Left hindlimb (tissue), 1 donor: ENCODE results near the gene COCH.
"Not testable (repeated sequence)": the region's sequence is repeated elsewhere in the genome, so short reads cannot be mapped to it uniquely, and the experiment has no call there.

Source experiments
- DNase-seq: peaks from one replicate; pipeline ENCODE4 v3.0.0-alpha.2; 2018

The COCH gene

DNA sequence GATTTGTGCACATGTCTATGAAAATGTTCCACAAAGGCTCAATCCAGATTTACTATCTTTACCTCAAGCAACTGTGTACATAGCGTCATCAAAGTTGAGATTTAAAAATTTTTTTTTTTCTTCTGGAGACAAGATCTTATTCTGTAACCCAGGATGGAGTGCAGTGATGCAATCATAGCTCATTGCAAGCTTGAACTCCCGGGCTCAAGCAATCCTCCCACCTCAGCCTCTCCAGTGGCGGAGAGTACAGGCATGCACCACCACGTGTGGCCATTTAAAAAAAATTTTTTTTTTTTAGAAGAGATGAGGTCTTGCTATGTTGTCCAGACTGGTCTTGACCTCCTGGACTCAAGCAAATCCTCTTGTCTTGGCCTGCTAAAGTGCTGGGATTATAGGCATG is 2.3 kb downstream of the COCH start:
- no peak for DNase-seq

DNA sequence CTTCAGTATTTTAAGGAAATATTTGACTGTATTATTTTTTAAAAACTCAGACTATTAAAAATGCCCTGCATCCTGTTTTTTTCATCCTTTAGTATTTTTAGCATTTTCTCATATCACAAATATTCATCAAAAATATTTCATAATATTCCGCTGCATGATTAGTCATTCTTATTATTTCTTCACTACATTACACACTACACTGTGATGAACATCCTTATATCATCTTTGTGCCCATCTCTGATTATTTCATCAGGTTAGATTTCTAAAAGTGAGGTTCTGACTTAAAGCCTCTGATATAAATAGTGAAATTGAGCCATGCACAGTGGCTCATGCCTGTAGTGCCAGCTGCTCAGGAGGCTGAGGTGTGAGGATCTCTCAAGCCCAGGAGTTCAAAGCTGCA is 8.1 kb downstream of the COCH start:
- no peak for DNase-seq

DNA sequence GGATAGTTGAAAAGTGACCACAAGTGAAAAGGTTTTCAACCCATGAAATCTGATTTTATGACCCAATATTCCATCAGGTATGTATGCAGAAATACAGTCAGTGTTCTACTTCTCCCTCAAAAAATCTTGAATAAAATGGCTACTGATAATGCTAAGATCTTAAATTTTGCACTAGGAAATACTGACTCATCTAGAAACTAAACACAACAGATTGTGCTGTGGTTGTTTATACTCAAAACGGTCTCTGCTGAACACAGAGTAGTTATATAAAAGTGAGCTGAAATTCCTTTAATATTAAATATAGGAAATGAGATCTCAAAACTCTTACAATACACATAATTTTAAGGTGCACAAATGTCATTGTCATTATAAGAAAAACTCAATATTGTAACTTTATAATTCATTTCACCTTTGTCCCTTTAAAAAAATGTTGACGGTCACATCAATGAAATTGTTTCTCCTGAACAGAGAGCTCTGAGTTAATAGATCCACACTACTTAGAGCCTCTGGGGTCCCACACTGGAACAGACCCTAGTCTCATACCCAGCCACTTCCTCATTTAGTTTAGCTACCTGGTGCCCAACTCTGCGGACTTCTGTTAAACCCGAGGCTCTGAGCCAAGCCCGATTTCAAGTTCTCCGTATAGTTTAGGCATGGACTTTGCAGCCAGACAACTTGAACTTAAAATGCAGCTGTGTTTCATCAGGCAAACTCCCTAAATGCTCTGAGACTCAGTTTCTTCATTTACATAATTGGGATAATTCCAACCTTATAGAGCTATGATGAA is 9.3 kb downstream of the COCH start:
- DNase-seq: no peak

DNA sequence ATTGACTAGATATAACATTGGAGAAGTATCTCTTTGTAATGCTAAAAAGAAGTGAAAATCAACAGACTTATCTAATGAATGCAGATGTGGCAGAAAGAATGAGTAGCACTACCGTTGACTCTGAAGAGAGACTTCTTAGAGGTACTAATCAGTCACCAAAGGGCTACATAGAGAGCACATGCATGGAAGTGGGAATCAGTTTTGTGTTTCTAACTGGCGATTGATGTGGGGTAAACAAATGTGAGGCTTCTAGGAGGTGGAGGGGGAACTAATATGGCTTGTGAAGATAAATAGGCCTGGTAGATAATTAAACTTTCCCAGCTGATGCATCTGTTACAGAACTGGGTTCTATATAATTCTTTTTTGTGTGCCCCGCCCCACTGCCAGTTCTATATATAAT is 10.5 kb downstream of the COCH start:
- DNase-seq: no peak

DNA sequence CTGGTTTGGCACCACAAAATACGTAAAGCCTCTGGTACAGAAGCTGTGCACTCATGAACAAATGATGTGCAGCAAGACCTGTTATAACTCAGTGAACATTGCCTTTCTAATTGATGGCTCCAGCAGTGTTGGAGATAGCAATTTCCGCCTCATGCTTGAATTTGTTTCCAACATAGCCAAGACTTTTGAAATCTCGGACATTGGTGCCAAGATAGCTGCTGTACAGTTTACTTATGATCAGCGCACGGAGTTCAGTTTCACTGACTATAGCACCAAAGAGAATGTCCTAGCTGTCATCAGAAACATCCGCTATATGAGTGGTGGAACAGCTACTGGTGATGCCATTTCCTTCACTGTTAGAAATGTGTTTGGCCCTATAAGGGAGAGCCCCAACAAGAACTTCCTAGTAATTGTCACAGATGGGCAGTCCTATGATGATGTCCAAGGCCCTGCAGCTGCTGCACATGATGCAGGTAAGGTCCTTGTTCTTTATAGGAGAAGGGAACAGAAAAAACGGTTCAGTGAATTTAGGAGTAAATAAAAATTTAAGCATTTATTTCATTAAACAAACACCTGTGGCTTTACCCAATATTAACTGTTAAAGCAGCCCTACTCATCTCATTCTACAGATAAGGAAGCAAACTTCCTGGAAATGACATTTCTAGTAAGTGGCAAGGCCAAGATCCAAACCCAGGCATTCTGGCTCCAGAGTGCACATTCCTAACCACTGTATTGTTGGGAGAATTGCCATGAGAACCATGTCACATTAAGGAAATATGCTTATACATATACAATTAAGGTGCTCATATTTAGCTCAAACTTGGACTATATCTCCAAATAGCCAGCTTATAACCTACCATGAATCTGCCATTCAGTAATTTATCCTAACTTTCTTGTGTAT is 11.7 kb downstream of the COCH start:
- no peak for DNase-seq

DNA sequence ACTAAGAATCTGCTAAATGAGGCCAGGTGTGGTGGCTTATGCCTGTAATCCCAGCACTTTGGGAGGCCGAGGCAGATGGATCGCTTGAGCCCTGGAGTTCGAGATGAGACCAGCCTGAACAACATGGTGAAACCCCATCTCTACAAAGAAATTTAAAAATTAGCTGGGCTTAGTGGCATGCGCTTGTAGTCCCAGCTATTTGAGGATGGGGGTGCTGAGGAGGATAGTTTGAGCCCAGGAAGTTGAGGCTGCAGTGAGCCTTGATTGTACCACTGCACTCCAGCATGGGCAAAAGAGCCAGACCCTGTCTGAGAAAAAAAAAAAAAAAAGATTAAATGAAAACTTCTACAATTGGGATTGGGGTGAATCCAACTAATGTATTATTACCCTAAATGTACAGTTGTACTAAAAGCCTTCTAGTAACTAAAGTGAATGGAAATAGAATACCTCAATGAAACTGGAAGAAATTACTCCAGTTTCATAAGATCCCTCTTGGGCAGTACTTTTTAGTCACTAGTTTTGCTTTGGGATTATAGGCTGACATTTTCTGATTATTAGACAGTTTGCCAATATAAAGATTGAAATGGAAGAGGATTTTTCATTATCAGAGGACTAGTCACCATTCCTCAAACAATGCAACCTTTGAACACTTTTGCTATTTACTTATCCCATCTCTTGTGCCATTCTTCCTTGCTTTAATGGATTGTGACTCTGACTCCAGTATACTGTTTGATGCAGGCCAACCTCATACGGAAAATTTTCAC is 14.3 kb downstream of the COCH start:
- DNase-seq: no peak

DNA sequence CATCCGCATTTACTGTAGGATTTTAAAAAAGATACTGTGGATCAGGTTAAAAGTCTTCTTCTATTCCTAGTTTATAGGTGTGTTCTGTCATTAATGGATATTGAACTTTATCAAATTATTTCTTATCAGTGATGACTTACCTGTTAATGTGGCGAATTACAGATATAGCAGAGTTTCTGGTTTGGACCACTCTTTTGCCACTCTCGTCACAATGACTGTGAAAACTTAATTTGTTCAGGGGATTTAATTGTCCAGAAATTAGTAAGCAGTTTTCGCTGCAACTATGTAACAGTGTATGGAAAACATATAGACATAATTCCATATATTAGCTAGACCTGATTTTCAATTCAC is 14.9 kb downstream of the COCH start:
- no peak for DNase-seq

DNA sequence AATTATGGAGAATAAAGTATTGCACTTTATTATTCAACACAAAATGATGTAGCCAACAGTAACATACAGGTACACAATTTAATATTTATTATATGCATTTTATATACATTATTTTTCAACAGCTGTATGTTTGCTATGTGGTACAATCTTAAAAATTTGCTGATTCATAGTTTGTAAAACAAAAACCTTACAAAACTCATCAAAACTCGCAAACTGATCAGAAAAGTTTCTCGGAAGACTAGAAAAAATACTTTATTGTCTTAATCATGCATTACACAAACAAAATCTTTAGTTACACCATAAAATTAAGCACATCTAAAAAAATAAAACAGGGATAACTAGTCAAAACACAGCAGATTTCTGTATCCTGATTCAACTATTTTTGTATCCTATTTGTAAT is 19.5 kb downstream of the COCH start:
- DNase-seq: no peak

DNA sequence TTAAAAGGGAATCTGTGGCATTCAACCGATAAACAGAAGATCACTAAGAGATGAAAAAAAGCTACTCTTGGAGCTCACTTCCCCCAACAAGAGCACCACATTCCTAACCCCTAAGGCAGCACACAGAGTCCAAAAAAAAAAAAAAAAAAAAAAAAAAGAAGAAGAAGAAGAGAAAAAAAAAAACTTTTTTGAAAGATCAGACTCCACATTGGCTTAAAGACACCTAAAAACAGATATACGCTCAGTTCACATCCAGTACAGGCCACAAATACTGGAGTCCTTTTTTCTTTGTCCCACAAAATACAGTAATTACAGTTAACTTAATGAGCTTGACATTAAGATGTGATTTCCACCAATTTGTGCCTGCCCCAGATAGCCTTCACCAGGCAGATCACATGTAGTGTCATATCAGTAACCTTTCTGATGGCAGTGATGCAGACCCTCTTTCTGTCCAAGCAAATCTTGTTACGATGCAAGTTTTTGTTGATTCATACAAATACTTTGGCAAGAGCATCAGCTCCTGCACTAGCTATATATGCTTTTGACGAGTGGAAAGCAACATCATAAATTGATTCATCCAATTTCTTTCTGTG is 20.7 kb downstream of the COCH start:
- no peak for DNase-seq

DNA sequence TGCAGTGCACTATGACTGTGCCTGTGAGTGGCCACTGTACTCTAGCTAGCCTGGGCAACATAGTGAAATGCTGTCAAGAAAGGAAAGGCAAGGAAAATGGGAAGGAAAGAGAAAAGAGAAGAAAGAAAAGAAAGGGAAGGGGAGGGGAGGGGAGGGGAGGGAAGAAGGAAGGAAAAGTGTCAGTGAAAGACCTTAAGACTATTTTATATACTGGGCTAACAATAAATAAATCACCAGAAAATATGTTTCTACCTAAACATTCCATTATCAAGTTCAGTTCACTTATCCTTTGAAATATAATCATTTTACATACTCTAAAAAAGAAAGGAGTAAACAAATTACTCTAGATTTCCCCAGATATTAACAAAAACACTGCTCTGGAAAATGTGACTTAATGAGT is 22.1 kb downstream of the COCH start:
- DNase-seq: no peak

DNA sequence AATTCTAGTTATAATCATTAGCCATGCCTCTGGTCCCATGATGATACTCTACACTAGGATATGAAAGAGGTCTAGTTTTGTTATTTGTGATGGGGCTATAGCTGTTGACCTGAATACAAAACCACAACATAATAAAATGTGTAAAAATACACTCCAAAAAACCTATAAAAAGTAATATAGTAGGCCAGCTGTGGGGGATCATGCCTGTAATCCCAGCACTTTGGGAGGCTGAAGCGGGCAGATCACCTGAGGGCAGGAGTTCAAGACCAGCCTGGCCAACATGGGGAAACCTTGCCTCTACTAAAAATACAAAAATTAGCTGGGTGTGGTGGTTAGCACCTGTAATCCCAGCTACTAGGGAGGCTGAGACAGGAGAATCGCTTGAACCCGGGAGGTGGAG is 22.8 kb downstream of the COCH start:
- not testable (repeated sequence) for DNase-seq

DNA sequence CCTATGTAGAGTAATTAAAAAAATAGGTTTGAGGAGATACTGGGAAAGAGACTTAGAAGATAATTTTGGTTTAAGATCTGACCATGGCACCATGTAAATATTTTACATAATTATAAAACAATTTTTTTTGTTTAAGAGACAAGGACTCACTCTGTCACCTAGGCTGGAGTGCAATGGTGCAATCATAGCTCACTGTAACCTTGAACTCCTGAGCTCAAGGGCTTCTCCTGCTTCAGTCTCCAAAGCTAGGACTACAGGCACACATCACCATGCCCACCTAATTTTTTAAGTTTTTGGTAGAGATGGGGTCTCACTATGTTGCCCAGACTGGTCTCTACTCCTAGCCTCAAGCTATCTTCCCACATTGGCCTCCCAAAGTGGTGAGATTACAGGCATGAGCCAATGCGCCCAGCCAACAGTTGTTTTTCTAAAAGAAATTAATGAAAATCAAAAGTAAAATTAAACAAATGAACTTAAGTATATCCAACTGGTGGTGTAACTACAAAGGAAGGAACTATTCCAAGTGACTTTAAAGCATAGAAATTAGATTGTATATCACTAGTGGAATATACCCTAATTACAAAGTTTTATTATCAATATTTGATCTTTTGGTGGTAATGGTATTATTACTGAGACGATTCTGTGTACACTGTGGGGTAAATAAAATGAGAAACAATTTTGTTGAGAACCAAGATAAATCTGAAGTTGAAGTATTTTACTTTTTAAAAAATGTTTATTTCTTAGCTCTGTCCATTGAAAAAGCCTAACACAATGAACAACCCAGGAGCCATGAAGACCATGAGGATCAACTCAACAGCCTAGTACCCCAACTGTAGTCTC is 29.1 kb downstream of the COCH start:
- DNase-seq: no peak

DNA sequence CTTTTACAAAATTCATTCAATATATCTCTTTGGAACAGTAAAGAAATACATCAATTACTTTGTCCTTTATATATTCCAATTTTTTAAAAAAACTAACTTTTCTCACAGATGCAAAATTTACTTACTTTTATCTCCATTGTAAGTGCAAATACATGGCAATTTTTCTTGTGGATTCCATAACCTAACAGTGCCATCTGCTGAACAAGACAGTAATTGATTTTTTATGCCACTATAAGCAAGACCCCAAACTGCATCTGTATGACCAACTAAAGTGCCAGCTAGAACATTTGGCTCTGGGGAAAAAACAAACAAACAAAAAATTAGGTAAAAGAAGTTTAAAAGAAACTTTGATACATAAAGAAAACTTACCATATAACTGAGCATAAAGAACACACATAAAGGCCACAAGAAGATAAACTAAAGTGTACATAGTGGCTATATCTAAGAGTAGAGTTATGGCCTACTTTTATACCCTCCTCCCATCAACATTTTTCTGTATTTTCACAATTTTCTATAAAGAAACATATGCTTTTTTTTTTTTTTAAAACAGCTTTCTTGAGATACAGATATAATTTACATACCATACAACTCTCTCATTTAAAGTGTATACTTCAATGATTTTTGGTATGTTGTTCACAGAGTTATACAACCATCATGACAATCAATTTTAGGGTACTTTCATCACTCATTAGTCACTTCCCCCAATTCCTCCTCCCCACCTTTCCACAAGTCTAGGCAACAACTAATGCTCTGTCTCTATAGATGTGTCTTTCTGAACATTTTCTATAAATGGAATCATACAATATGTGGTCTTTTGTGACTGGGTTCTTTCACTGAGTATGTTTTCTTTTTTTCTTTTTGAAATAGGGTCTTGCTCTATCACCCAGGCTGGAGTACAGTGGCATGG is 32.6 kb downstream of the COCH start:
- no peak for DNase-seq

DNA sequence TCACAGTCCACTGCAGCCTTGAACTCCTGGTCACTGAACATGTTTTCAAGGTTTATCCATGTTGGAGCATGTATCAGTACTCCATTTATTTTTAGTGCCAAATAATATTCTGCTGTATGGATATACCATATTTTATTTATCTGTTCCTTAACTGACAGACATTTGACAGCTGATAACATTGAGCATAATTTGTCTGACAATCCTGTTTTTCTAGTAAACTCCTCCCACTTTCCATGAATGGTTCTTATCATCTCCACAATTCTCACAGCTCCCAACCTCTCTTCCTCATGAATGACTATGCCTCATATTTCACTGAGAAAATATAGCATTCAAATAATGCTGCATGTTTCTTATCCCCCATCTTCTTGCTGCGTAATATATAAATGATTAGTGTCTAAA is 33.3 kb downstream of the COCH start:
- no peak for DNase-seq

DNA sequence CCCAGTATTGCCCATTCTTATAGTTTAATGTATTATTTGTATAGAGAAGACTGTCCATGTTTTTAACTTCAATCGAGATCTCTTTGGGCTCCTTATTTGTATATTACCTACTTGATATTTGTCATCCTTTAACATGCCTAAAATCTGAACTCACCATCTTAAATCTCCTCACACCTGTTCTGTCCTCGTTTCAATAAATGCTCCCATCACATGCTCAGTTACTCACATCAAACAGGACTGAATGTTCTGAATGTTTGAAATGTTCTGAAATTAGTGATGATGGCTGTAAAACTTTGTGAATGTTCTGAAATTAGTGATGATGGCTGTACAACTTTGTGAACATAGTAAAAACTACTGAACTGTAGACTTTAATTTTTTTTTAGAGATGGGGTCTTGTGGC is 34.5 kb downstream of the COCH start:
- DNase-seq: no peak

DNA sequence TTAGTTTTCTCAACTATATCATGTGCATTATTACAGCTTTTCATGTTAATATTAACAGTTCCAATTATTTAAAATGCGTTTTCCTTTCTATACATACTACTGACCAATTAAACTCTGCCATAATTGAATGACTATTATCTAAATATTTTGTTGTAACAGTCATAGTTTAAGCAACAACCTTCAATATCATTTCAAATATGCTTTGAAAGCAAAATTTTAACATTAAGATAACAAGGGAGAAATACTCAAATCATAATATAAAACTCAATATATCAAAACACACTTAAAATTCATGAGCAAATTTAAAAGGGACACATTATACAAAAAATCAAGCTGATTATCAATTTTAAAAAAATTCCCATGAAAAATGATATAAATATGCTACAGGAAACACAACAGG is 40.5 kb downstream of the COCH start:
- DNase-seq: no peak

DNA sequence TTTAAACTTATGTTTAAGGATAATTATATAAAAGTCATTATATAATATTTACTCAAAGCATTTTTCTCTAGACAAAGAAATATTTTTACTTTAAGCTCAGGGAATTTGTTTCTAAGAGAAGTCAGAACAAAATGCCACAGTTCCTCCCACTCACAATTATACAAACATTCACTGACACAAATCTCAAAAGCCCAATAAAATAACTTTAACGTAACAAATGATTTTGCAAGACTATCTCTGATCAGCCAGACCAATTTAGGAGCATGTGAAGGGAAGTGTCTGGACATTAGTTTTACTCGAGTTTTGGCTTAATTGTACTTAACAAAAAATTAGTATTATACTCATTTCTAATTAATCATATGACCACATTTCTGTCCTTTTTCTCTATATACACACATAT is 41.2 kb downstream of the COCH start:
- no peak for DNase-seq

DNA sequence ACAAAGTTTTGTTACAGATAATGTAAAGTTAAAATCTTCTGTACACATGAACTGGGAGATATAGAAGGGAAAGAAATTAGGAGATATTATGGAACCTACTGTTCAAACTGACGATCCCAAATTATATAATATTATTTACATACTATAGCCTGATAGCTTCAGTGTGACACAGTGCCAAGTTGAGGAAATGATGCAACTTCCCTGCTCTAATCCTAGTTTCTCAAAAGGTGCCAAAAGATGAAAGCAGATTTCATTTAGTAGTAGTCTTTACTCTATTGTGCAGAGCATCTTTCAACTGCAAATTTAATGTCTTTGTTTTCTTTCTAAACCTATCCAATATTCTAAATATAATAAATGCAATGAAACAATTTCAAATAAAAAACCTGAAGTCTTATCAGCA is 46.9 kb downstream of the COCH start:
- no peak for DNase-seq

DNA sequence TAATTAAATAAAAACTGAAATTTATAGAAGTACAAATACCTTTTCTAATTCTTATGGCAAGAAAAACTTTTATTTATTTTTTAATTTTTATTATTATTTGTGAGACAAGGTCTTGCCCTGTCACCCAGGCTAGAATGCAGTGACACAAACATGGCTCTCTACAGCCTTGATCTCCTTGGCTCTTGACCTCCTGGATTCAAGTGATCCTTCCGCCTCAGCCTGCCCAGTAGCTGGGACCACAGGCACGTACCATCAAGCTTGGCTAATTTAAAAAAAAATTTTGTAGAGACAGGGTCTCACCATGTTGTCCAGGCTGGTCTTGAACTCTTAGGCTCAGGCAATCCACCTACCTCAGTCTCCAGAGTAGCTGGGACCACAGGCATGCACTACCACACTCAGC is 47.4 kb downstream of the COCH start:
- DNase-seq: no peak

DNA sequence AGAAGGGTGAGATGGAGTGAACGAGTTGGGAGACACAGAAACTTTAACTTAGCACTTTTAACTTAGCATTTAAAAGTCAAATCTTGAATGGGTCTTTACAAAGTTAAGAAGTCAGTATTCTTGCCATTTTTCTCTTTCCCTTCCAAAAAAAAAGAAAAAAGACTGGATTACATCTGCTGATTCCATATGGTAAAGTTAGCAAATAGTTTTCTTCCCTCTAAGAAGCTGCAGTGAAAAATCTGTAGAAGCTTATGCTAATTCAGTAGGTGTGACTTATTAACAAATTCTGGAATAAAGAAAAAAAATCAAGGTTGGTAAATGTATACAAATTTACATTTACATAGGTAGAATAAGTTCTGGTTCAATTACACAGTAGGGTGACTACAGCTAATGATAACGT is 50.9 kb downstream of the COCH start:
- DNase-seq: no peak

DNA sequence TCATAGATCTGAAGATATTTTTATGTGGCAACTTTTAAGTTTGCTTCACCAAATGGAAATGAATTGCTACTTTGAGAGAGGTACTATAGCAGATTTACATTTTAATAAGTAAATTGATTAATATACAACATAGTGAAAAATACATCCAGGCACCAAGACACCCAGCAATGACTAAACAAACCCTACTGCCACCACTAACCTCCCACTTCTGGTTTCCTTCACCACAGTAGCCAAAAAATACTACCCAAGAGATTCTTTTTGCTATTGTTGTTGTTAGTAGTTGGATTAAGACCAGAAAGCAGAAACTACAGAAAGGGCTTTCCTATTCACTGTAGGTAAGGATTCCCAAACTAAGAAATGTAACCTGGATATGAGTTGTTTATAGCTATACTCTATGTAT is 54.1 kb downstream of the COCH start:
- no peak for DNase-seq
